Stimulated activated CD4-positive, alpha-beta T cell treated with anti-CD3 and anti-CD28 coated beads, Interleukin-15, amount 100 ng/mL, for 24 hours (primary cell): ENCODE data around the gene FGF8.

Experiments used
- DNase-seq: peaks from one replicate; pipeline ENCODE4 v3.0.0-alpha.2; 2020

The FGF8 gene

DNA sequence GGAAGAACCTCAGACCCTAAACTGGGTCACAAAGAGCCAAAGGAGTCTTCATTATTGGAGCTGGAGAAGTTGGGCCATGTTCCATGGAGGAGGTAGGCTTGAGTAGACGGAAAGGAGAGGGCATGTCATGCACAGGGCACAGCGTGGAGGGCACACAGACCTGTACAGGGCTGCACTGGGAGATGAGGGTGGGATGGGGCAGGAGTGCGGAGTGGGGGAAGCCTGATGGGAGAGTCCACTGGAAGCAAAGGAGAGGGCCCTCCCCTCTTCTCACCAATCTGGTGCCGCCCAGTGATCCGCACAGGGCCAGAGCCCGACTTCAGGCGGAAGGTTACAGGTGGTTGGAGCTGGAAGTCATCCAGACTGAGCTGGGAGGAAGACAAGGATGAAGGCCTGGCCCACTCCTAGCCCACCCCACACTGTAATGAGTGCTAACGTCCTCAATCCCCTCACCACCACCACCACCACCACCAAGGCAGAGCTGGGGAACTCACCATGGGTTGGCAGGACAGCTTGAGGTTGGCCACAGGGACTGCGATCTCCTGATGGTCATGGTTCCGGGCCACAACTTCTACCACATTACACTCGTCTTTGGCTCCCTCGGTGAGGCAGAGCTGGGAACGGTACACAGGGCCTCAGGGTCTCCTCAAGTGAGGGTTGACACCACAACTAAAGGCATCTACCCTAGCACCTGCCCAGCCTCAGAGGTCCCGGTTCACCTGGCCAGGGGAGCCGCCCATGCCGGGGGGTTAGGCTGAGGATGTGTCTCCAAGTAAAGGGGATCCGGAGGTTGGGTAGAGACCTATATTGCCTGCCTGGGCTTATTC lies 6.3 kb upstream of the FGF8 start:
- DNase-seq = peak; percentile 18

DNA sequence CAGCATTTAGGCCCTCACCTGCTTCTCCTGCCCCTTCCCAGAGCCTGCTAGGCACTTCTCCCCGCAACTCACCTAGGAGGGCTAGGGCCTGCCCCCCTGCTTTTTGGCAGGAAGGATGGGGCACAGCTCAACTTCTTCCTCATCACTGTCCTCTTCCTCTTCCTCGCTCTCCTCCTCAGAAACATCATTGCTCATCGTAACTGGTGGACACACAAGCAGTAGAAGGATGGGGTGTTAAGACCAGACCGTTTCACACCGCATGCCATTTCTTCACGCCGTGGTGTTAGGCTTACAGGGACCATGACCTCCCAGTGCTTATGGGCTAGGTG lies 5.7 kb upstream of the FGF8 start:
- DNase-seq = no peak

DNA sequence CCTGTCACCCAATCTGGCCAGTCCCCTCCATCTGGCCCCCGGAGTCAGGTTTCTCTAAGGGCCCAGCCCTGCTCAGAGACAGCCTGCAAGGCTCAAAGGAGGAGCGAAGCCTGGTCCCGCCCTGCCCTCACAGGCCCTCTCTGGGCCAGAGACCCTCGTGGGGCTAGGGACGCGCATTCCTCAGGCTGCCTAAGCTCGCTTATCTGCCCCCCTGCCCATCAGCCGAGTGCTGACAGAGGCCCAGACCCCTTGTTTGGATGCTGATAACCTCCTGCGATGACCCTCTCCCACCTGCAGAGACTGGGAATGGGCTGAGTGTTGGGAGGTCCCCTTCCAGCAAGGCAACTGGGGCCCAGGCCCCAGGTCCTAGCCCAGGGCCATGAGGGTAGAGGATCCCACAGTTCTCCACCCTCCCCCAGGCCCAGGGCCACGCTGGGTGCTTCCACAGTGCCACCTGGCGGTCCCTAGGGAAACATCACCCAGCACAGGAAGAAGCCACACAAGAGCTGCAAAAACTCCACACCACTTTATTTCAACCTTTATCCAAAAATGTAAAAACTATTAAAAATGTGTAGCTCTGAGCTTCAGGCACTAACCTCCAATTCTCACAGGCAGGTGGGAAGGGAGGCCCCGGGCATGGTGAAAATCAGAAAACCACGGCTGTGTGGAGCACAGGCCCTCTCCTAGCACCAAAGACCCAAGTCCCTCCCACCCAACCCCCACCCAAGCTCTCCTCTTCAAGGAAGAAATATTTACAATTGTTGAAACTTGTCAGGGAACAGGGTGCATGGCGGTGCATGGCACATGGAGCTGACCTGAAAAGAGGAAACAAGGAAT lies 5.1 kb upstream of the FGF8 start:
- DNase-seq = peak; percentile 80

DNA sequence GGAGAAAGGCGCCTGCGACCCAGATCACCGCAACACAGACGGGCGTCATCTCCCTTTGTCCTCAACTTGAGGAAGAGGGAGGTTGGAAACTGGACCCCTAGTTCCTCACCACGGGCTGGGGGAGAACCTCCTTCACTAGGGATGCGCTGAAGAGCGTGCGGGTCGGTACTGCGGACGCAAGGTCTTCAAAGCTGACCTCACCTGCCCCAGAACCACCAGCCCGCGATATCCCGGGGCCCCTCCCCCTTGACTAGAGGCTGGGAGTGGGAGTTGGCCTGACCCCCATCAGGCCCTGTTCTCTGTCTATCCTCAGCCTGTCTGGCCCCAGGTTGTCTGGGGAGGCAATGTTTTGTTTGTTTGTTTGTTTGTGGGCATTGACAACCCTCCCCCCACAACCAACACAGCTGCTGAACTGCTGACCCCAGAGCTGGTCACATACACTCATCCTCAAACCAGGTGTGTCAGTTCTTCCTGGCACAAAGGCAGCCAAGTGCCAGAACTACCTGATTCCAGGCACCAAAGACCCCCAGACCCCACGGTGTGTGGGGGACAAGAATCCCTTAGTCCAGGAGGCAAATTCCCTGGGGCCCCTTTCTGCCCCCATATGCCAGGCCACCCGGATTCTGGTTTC lies 4.4 kb upstream of the FGF8 start:
- DNase-seq = peak; percentile 21

DNA sequence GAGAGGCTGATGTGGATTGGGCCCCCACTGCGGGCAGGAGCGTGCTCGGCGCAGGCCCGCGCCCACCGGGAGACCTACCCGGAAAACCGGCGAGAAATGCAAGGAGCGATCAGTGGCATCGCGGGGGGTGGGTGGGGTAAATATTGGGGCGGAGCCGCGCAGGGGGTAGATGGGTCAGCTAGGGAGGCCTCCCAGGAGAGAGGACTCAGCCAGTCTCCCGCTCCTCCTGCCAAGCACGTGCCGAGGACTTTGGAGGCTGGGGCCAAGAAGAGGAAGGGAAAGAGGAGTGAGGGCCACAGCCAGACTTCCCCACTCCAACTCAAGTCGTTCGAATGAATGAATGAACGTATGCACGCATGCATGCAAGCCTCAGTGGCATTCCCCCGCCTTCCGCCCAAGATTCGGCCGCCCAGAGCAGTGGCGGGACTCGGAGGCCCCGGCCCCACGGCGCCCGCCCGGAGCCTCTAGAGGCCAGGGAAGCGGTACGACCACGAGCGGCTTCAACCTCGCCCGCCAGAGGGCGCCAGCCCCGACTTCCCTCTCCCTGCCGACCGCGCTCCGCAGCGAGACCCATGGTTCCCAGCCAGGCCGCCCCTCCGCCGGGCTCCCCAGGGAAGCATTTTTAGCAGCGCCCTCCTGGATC lies 3.8 kb upstream of the FGF8 start:
- peak; percentile 92 for DNase-seq

- peak; percentile 38 for DNase-seq
These were observed 3.0 kb upstream of the FGF8 start for GRCh38 chr10:101778781-101779543.

DNA sequence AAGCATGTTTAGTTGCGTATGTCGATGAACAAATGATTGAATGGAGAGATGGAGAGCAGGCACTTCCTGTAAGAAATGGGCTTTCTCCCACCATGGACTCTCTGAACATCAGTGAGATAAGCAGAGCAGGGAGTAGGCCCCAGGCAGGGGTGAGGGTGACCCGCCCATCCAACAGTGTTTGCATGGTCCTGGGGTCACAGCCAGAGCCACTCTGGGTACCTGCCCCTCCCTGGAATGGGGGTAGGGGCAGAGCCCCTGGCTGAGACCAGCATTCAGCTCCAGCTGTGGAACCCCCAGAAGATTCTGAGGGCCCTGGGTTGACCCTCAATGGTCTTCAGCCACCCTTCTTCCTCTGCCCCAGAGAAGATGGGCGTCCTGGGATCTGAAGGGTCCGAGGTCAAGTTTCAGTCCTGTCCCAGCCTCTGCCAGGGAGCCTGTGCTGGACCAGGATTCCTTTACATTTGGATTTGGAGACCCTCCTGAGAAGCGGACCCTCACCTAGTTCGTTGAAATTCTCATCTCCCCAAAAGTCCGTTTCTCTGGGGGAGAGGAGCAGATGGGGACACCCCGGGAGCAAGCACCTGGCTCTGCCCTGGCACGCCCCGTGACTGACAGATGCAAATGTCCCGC lies 2.4 kb upstream of the FGF8 start:
- DNase-seq = no peak

- DNase-seq = no peak
These were observed 1.8 kb upstream of the FGF8 start for GRCh38 chr10:101777619-101778145.

DNA sequence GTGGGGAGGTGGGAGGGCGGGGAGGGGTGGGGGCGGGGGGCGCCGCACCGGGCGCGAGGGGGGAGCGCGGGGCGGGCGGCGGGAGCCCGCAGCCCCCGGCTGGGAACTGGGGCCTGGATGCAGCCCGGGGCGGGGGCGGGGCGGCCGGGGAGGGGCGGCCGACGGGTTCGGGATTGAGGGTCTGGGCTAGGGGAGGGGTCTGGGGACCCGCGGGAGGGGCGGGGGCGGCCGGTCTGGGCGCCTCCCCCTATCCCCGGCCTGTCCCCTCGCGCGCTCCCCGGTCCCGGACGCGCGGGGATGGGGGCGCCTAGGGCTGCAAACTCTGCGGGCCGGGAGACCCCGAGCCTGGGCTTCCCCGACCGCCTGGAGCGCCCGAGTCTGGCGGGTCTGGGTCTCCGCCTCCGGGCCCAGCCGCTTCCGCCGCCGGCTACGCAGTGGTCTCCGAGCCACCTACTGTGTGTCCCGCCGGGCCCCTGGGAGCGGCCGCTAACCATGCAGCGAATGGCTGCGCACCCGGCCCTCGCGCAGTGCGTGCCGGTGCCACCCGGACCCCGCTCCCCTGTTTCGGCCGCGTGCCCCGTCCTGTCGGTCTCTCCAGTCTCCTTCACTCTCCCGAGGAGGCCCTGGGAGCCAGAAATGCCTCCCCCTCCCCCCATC lies 375 bp upstream of the FGF8 start:
- no peak for DNase-seq

- DNase-seq = peak; percentile 27
These were observed 1.2 kb downstream of the FGF8 start for GRCh38 chr10:101774589-101775272.

DNA sequence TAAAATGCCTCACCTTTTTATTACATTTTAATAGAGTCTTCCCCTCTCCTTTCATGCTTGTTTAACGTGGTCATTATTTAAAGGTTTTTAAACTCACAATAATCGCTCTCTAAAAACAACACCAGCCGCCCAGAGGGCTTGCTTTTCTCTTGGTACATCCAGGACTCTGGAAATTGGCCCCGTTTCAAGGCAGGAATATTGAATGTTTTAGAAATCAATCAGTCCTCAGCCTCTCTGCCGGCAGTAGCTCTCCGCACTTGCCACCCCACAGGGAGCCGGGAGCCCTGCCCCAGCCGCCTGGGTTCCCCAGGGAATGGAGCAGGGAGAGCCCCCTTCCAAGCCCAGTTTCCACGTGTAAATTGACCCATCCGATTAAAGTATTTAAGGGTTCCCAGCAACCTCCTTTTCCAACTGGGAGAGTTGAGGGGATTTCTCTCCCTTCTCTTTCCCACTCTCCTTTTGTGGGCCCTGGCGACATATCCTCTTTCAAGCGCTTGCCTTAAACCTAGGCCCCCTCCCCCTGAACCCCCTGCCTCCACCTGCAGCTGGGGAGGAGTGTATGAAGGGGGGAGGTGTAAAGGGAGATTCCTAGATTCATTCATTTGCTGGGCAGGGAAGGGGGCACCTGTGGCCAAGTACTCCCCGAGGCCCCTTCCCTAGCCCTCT lies 1.9 kb downstream of the FGF8 start:
- DNase-seq = no peak

DNA sequence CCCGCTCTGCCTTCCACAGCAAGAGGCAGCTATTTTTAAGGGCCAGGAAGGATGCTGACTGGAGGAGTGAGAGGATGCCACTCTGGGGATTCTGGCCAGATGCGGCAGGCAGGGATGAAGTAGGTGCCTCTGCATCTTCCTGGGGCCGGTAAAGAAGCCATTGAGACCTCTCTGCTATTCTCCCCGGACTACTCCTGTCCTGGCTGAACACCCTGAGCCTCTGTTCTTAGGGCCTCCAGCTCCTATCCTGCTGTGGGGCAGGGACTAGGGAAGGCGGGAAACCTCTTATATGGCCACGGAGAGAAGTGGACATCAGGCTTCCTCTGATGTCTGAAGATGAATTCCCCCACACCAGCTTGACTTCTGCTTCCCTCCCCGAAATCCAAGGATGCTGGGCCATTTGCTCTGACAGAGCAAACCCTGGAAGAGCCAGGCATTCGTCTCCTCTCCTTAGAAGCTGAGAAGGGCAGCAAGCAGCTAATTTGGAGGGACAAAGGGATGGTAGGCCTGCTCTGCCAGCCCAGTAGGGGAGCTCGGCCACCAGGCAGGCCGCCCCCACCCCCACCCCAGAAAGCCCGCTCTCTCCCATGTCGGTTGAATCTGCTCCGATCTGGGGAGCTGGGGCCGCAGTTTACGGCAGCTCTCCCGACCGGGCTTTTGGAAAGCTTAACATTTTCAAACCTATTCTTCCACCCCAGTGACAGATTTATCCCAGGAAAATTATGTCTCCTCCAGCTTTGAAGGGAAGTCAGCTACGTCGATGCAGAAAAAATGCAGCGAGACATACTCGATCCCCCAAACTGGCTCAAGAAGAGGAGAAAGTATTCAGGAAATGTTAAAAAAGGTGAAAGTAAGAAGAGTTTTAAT lies 2.8 kb downstream of the FGF8 start:
- no peak for DNase-seq

DNA sequence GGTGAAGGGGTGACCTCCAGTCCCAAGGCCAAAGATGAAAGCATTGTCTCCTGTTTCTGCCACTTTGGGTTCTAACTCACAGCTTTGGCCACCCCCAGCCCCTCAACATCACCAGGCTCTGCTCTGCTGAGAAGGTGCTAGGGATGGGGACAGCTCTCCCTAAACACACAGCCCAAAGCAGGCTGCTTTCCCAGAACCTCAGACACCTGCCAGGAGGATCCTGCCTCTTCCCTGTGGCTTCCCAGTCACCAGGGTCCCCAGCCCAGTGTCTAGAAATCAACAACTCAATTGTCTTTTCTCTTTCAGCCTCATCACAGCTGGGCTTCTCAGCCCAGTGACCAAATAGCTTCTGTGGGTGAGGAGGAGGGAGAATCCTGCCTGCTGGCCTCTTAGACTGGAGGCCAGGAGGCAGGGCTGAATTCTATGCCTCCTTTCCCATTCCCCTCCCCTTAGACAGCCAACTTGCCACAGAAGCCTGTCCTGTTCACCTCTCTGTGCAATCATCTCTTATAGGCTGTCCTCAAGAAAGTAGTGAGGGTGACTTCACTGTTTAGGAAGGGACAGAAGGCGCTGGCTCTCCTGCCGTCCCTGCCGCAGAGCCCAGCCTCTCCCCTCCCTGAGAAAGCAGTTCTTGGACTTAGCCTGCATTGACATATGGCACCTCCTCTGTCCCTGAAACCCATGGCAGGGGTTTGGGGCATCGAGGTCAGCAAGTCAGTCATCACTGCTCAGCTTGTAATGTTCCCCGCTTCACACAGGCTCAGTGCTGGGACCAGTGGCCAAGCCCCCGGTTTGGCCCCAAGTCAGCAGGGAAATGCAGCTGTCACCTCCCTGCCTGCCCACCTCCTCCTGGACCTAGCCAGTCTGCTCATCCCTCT lies 3.7 kb downstream of the FGF8 start:
- DNase-seq = no peak

- no peak for DNase-seq
These were observed 4.5 kb downstream of the FGF8 start for GRCh38 chr10:101771380-101771779.

DNA sequence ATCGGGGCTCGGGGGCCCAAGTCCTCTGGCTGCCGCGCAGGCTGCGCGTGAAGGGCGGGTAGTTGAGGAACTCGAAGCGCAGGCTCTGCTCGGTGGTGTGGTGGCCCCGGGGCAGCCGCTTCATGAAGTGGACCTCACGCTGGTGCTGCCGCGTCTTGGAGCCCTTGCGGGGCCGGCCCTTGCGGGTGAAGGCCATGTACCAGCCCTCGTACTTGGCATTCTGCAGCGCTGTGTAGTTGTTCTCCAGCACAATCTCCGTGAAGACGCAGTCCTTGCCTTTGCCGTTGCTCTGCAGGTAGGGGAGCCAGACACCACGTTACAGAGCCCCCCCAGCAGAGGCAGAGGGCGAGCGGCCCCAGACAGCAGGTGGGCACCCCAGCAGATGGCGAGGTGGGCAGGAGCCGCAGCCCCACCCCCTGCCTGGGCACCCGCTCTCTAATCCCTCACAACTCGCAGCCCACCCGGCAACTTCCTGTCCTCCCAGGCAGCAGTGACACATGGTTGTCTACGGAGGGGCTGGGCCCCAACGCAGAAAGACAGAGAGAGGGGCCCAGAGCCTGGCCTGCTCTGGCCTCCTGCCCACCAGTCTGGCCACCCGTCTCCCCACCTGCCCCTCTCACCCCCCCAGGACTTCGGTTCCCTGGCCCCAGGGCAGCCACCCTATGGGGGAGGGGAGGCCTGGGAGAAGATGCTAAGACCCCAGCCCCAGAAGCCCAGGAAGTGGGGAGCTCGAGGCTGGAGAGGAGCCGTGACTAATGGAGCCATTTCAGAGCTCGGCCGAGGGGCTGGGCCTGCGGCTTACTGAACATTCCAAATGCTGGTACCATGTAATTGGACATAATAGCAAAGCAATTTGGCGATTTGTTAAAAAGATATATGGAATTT lies 5.3 kb downstream of the FGF8 start:
- no peak for DNase-seq

GRCh38 chr10:101769541-101770180 lies 6.3 kb downstream of the FGF8 start:
- no peak for DNase-seq
